Neutrophil (primary cell): ENCODE data around the gene DNAJB11.

Experiments
- H3K27ac ChIP-seq: fragments of 200-600 bp; sonication (generic); 2 replicates; pipeline ENCODE4 v1.5.1; 2016; ENCODE audit warnings: mild to moderate bottlenecking, moderate library complexity
- H3K27me3 ChIP-seq: fragments of 200-600 bp; sonication (generic); 2 replicates; pipeline ENCODE4 v1.6.0; 2016; ENCODE audit warnings: mild to moderate bottlenecking
- H3K36me3 ChIP-seq: fragments of 200-600 bp; sonication (generic); 2 replicates; pipeline ENCODE4 v1.5.1; 2017
- H3K4me1 ChIP-seq, 2 experiments: fragments of 200-600 bp in 1 of 2; sonication (generic) in 1 of 2; 1 replicate in 1 of 2; 2 replicates in 1 of 2; pipeline versions ENCODE4 v1.5.1 to v1.6.1; 2013 to 2016; ENCODE audit warnings: low read depth in 1 of 2, low read length in 1 of 2, mild to moderate bottlenecking in 1 of 2, moderate library complexity in 1 of 2; ENCODE audit not compliant: control insufficient read depth in 1 of 2, insufficient read depth in 1 of 2
- H3K4me3 ChIP-seq, 2 experiments: fragments of 200-600 bp in 1 of 2; sonication (generic) in 1 of 2; 1 replicate in 1 of 2; 2 replicates in 1 of 2; pipeline ENCODE4 v1.5.1; 2013 to 2016; ENCODE audit warnings: low read depth in 1 of 2, low read length in 1 of 2, mild to moderate bottlenecking in 1 of 2, moderate library complexity in 1 of 2
- H3K9me3 ChIP-seq: fragments of 200-600 bp; sonication (generic); 2 replicates; pipeline ENCODE4 v1.5.1; 2016
- TF ChIP-seq, protein P1 (sequence below): fragments of 200-600 bp; sonication (generic); IDR thresholded peaks from 2 replicates; pipeline ENCODE4 v1.5.1; 2016; ENCODE audit warnings: antibody characterized with exemption

Gene DNAJB11

DNA sequence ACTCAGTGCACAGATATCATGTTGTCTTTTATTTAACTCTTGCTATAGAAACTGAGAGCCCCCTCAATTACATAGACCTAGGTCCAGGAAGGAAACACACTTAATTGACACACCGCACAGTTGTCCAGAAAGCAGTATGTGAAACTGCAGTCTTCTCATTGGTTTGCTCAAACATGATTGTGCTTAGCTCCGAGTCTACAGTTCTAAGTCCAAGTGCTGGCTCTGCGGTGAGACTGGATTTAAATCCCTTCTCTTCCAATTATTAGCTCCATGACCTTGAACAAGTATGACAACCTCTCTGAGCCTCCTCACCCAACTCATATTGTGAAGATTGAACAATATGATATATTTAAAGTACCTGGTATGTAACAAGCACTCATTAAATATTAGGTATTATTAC lies 23.3 kb downstream of the DNAJB11 start:
- TF ChIP-seq, protein P1, sequence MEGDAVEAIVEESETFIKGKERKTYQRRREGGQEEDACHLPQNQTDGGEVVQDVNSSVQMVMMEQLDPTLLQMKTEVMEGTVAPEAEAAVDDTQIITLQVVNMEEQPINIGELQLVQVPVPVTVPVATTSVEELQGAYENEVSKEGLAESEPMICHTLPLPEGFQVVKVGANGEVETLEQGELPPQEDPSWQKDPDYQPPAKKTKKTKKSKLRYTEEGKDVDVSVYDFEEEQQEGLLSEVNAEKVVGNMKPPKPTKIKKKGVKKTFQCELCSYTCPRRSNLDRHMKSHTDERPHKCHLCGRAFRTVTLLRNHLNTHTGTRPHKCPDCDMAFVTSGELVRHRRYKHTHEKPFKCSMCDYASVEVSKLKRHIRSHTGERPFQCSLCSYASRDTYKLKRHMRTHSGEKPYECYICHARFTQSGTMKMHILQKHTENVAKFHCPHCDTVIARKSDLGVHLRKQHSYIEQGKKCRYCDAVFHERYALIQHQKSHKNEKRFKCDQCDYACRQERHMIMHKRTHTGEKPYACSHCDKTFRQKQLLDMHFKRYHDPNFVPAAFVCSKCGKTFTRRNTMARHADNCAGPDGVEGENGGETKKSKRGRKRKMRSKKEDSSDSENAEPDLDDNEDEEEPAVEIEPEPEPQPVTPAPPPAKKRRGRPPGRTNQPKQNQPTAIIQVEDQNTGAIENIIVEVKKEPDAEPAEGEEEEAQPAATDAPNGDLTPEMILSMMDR: no peak
- H3K4me3 ChIP-seq: no peak overlapping the region
- no peaks in the 10 kb centered on the region for H3K9me3 ChIP-seq
- no peaks in the 10 kb centered on the region for H3K4me1 ChIP-seq
- no peak overlapping the region for H3K27ac ChIP-seq
- H3K36me3 ChIP-seq: no peaks in the 10 kb centered on the region
- H3K27me3 ChIP-seq: no peaks in the 10 kb centered on the region

DNA sequence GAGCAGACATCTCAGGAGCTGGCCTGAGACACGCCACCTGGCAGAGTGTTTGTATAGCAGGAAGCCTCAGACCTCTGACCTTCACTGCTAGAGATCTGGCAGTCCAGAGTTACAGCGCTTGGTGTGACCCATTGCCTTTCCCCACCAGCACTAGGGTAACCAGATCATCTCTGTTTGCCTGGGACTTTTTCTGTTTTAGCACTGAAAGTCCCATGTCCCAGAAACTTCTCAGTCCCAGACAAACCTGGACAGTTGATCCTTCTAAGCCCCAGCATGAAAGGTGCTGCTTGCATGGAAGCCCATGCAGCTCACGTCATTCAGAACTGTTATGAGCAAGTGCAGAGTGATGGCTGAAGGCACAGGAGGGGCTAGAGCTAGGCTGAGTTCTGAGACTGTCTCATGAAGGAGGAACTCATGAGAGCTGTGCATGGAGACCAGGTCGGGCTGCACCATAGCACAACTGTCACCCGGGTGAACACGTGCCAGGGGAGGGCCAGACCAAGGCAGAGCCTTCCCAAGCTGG lies 24.1 kb downstream of the DNAJB11 start:
- no peaks in the 10 kb centered on the region for H3K27me3 ChIP-seq
- TF ChIP-seq, protein P1: no peak
- H3K27ac ChIP-seq: no peak overlapping the region

DNA sequence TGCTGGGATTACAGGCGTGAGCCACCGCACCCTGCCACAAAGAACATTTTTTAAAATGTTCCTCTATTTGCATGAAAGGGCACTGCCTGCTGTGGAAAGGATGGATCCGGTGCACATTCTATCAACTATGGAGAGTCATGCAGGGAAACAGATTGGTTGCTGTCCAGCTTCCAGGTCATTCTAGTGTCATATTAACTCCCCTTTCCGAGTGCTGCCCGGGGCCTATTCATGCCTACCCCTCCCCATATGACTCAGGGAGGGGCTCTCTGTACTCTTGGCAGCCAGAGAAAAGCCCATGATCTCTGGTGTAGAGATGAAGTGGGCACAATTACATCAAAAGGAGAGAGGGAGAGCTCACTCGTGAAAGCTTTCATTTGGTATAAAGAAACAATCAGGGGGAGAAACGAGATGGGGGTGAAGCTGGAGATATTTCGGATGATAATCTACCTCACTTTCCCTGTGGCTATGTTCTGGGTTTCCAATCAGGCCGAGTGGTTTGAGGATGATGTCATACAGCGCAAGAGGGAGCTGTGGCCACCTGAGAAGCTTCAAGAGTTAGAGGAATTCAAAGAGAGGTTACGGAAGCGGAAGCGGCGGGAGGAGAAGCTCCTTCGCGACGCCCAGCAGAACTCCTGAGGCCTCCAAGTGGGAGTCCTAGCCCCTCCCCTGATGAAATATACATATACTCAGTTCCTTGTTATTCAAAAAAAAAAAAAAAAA lies 26.2 kb downstream of the DNAJB11 start:
- TF ChIP-seq, protein P1: no peak
- Histone ChIP-seq H3K4me3 (no peak overlapping the region), H3K4me1 (no peaks in the 10 kb centered on the region), H3K27me3 (no peaks in the 10 kb centered on the region), H3K36me3 (no peaks in the 10 kb centered on the region), H3K27ac (no peak overlapping the region), H3K9me3 (no peaks in the 10 kb centered on the region)

More for the DNA sequence above, 24.1 kb downstream of the DNAJB11 start:
- Histone ChIP-seq H3K9me3 (no peaks in the 10 kb centered on the region), H3K36me3 (no peaks in the 10 kb centered on the region), H3K4me3 (no peak overlapping the region), H3K4me1 (no peaks in the 10 kb centered on the region)

DNA sequence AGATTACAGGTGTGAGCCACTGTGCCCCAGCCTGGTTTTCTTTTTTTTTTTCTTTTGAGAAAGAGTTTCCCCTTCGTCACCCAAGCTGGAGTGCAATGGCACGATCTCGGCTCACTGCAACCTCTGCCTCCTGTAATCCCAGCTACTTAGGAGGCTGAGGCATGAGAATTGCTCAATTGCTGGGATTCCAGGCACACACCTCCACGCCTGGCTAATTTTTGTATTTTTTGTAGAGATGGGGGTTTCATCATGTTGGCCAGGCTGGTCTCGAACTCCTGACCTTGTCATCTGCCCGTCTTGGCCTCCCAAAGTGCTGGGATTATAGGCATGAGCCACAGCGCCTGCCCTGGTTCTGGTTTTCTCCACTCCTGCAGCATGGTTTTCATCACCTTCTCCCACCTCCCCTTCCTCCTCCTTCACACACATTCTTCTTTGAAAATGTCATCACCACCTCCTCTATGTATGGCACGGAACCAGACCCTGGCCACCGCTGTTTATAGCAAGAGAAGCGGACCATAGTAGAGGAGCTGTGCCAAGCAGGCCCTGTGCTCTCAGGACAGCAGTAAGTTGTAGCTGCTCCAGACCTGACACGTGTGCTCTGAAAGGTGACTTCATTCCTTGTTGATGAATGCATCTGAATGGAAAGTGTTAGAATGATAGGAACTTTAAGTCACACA lies 27.7 kb downstream of the DNAJB11 start:
- Histone ChIP-seq H3K27me3 (no peaks in the 10 kb centered on the region), H3K9me3 (no peaks in the 10 kb centered on the region), H3K36me3 (no peaks in the 10 kb centered on the region), H3K27ac (no peak overlapping the region), H3K4me1 (no peaks in the 10 kb centered on the region), H3K4me3 (no peak overlapping the region)
- TF ChIP-seq, protein P1: no peak

DNA sequence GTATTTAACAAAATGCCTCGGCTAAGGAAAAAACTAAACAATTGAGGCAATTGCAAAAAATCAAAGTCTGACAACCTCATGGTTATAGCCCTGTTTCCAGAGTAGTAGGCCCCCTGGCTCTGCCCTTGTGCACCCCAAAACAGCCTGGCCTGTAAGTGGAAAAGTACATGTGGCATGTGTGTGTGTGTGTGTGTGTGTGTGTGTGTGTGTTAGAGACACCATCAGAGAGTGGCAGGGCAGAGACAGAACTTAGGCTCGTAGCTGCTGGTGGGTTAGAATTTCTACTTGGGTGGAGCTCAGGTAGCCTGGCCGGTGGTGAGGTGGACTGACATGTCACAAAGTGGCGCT lies 28.2 kb downstream of the DNAJB11 start:
- TF ChIP-seq, protein P1: no peak
- H3K4me1 ChIP-seq: no peaks in the 10 kb centered on the region
- no peak overlapping the region for H3K4me3 ChIP-seq
- H3K9me3 ChIP-seq: no peaks in the 10 kb centered on the region
- no peak overlapping the region for H3K27ac ChIP-seq
- H3K36me3 ChIP-seq: no peaks in the 10 kb centered on the region
- H3K27me3 ChIP-seq: no peaks in the 10 kb centered on the region
